HEK293 (cell line): ENCODE measurements around the gene ZNF564.

ENCODE experiments used
- GFI1B ChIP-seq: fragments of 450-650 bp; formaldehyde crosslinking; IDR thresholded peaks from 2 replicates; pipeline ENCODE4 v1.5.1; 2016; ENCODE audit warnings: missing biosample characterization, missing genetic modification characterization
- IKZF3 ChIP-seq: fragments of 450-650 bp; IDR thresholded peaks from 2 replicates; pipeline ENCODE4 v1.5.0; 2018; ENCODE audit warnings: missing biosample characterization, mild to moderate bottlenecking, missing genetic modification characterization, moderate library complexity
- KLF1 ChIP-seq: fragments of 450-650 bp; formaldehyde crosslinking; IDR thresholded peaks from 2 replicates; pipeline ENCODE4 v1.5.1; 2016; ENCODE audit warnings: missing biosample characterization, missing genetic modification characterization
- OVOL3 ChIP-seq: fragments of 450-650 bp; formaldehyde crosslinking; IDR thresholded peaks from 2 replicates; pipeline ENCODE4 v1.5.1; 2016; ENCODE audit warnings: missing biosample characterization, missing genetic modification characterization
- PRDM1 ChIP-seq: fragments of 450-650 bp; formaldehyde crosslinking; IDR thresholded peaks from 2 replicates; pipeline ENCODE4; 2016; ENCODE audit warnings: missing biosample characterization, missing genetic modification characterization
- PRDM6 ChIP-seq: fragments of 450-650 bp; formaldehyde crosslinking; IDR thresholded peaks from 2 replicates; pipeline ENCODE4 v1.5.1; 2017; ENCODE audit warnings: missing biosample characterization, missing genetic modification characterization
- ZBTB6 ChIP-seq: fragments of 450-650 bp; formaldehyde crosslinking; IDR thresholded peaks from 2 replicates; pipeline ENCODE4 v1.5.1; 2017; ENCODE audit warnings: missing biosample characterization, missing genetic modification characterization
- ZBTB8A ChIP-seq: fragments of 450-650 bp; formaldehyde crosslinking; IDR thresholded peaks from 2 replicates; pipeline ENCODE4 v1.5.1; 2016; ENCODE audit warnings: missing biosample characterization, missing genetic modification characterization
- ZEB2 ChIP-seq: fragments of 450-650 bp; formaldehyde crosslinking; IDR thresholded peaks from 2 replicates; pipeline ENCODE4 v1.5.1; 2016; ENCODE audit warnings: missing biosample characterization, missing genetic modification characterization
- ZFP69B ChIP-seq: fragments of 450-650 bp; formaldehyde crosslinking; IDR thresholded peaks from 2 replicates; pipeline ENCODE4 v1.5.1; 2016; ENCODE audit warnings: missing biosample characterization, missing genetic modification characterization
- ZNF10 ChIP-seq: fragments of 450-650 bp; formaldehyde crosslinking; IDR thresholded peaks from 2 replicates; pipeline ENCODE4 v1.5.1; 2017; ENCODE audit warnings: missing biosample characterization, missing genetic modification characterization
- ZNF112 ChIP-seq: fragments of 450-650 bp; formaldehyde crosslinking; IDR thresholded peaks from 2 replicates; pipeline ENCODE4 v1.5.0; 2017; ENCODE audit warnings: missing biosample characterization, missing genetic modification characterization
- ZNF184 ChIP-seq: fragments of 450-650 bp; IDR thresholded peaks from 2 replicates; pipeline ENCODE4 v1.5.1; 2018; ENCODE audit warnings: missing biosample characterization, mild to moderate bottlenecking, missing genetic modification characterization
- ZNF394 ChIP-seq: fragments of 450-650 bp; formaldehyde crosslinking; IDR thresholded peaks from 2 replicates; pipeline ENCODE4 v1.5.1; 2016; ENCODE audit warnings: missing biosample characterization, missing genetic modification characterization, mild to moderate bottlenecking, moderate library complexity, borderline replicate concordance
- ZNF530 ChIP-seq: fragments of 450-650 bp; formaldehyde crosslinking; IDR thresholded peaks from 2 replicates; pipeline ENCODE4 v1.5.1; 2016; ENCODE audit warnings: low read depth, missing biosample characterization, missing genetic modification characterization
- ZNF624 ChIP-seq: fragments of 450-650 bp; formaldehyde crosslinking; IDR thresholded peaks from 2 replicates; pipeline ENCODE4 v1.5.1; 2017; ENCODE audit warnings: missing biosample characterization, missing genetic modification characterization
- ZNF660 ChIP-seq: fragments of 450-650 bp; IDR thresholded peaks from 2 replicates; pipeline ENCODE4 v1.5.1; 2018; ENCODE audit warnings: missing biosample characterization, mild to moderate bottlenecking, missing genetic modification characterization
- ZSCAN30 ChIP-seq: fragments of 450-650 bp; IDR thresholded peaks from 2 replicates; pipeline ENCODE4 v1.5.1; 2018; ENCODE audit warnings: missing biosample characterization, mild to moderate bottlenecking, missing genetic modification characterization, moderate library complexity
- TF ChIP-seq, protein P1 (sequence below): sonication (generic); formaldehyde crosslinking; IDR thresholded peaks from 2 replicates; pipeline ENCODE4 v1.8.1; 2022; ENCODE audit warnings: mild to moderate bottlenecking, moderate library complexity, missing genetic modification reagents
- TF ChIP-seq, protein P2 (sequence below): fragments of 450-650 bp; formaldehyde crosslinking; IDR thresholded peaks from 2 replicates; pipeline ENCODE4 v1.5.1; 2016; ENCODE audit warnings: missing biosample characterization, missing genetic modification characterization
- TF ChIP-seq, protein P3 (sequence below): fragments of 450-650 bp; formaldehyde crosslinking; IDR thresholded peaks from 2 replicates; pipeline ENCODE4 v1.5.1; 2016; ENCODE audit warnings: missing biosample characterization, missing genetic modification characterization, borderline replicate concordance
- TF ChIP-seq, protein P4 (sequence below): IDR thresholded peaks from 2 replicates; pipeline ENCODE4 v1.6.1; 2011; ENCODE audit warnings: mild to moderate bottlenecking, low read depth, low read length, borderline replicate concordance
- TF ChIP-seq, protein P5 (sequence below): fragments of 450-650 bp; formaldehyde crosslinking; IDR thresholded peaks from 2 replicates; pipeline ENCODE4 v1.5.1; 2016; ENCODE audit warnings: missing biosample characterization, missing genetic modification characterization
- TF ChIP-seq, protein P6 (sequence below): fragments of 450-650 bp; IDR thresholded peaks from 2 replicates; pipeline ENCODE4 v1.5.1; 2018; ENCODE audit warnings: missing biosample characterization, missing genetic modification characterization

Gene ZNF564

GRCh38 chr19:12551060-12551832 is at the start of gene ZNF564 (continued):
- TF ChIP-seq, protein P1, sequence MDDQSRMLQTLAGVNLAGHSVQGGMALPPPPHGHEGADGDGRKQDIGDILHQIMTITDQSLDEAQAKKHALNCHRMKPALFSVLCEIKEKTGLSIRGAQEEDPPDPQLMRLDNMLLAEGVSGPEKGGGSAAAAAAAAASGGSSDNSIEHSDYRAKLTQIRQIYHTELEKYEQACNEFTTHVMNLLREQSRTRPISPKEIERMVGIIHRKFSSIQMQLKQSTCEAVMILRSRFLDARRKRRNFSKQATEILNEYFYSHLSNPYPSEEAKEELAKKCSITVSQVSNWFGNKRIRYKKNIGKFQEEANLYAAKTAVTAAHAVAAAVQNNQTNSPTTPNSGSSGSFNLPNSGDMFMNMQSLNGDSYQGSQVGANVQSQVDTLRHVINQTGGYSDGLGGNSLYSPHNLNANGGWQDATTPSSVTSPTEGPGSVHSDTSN (CRISPR knock-in tag) = peak; percentile 99
- 0 out of 2 replicates have a peak, but pooled peaks have one; percentile 28 for TF ChIP-seq ZBTB8A
- peak; percentile 100 for TF ChIP-seq ZNF394 (tag by site-specific recombination)
- TF ChIP-seq IKZF3 = peak; percentile 71
- peak; percentile 94 for TF ChIP-seq ZFP69B
- no peak for TF ChIP-seq PRDM1 (tag by site-specific recombination)
- TF ChIP-seq ZNF624 (tag by site-specific recombination) = no peak
- peak; percentile 70 for TF ChIP-seq OVOL3 (tag by site-specific recombination)
- TF ChIP-seq ZSCAN30 = peak; percentile 91
- TF ChIP-seq, protein P2, sequence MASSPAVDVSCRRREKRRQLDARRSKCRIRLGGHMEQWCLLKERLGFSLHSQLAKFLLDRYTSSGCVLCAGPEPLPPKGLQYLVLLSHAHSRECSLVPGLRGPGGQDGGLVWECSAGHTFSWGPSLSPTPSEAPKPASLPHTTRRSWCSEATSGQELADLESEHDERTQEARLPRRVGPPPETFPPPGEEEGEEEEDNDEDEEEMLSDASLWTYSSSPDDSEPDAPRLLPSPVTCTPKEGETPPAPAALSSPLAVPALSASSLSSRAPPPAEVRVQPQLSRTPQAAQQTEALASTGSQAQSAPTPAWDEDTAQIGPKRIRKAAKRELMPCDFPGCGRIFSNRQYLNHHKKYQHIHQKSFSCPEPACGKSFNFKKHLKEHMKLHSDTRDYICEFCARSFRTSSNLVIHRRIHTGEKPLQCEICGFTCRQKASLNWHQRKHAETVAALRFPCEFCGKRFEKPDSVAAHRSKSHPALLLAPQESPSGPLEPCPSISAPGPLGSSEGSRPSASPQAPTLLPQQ = peak; percentile 99
- no peak for TF ChIP-seq ZNF10 (tag by site-specific recombination)
- peak; percentile 85; the same call in 1 of the 2 replicates for TF ChIP-seq ZEB2 (tag by site-specific recombination)
- TF ChIP-seq GFI1B (tag by site-specific recombination) = peak; percentile 16; the same call in 1 of the 2 replicates
- TF ChIP-seq, protein P3, sequence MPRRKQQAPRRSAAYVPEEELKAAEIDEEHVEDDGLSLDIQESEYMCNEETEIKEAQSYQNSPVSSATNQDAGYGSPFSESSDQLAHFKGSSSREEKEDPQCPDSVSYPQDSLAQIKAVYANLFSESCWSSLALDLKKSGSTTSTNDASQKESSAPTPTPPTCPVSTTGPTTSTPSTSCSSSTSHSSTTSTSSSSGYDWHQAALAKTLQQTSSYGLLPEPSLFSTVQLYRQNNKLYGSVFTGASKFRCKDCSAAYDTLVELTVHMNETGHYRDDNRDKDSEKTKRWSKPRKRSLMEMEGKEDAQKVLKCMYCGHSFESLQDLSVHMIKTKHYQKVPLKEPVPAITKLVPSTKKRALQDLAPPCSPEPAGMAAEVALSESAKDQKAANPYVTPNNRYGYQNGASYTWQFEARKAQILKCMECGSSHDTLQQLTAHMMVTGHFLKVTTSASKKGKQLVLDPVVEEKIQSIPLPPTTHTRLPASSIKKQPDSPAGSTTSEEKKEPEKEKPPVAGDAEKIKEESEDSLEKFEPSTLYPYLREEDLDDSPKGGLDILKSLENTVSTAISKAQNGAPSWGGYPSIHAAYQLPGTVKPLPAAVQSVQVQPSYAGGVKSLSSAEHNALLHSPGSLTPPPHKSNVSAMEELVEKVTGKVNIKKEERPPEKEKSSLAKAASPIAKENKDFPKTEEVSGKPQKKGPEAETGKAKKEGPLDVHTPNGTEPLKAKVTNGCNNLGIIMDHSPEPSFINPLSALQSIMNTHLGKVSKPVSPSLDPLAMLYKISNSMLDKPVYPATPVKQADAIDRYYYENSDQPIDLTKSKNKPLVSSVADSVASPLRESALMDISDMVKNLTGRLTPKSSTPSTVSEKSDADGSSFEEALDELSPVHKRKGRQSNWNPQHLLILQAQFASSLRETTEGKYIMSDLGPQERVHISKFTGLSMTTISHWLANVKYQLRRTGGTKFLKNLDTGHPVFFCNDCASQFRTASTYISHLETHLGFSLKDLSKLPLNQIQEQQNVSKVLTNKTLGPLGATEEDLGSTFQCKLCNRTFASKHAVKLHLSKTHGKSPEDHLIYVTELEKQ (tag by site-specific recombination) = peak; percentile 50; the same call in 1 of the 2 replicates
- no peak for TF ChIP-seq ZNF530 (tag by site-specific recombination)
- TF ChIP-seq, protein P4, sequence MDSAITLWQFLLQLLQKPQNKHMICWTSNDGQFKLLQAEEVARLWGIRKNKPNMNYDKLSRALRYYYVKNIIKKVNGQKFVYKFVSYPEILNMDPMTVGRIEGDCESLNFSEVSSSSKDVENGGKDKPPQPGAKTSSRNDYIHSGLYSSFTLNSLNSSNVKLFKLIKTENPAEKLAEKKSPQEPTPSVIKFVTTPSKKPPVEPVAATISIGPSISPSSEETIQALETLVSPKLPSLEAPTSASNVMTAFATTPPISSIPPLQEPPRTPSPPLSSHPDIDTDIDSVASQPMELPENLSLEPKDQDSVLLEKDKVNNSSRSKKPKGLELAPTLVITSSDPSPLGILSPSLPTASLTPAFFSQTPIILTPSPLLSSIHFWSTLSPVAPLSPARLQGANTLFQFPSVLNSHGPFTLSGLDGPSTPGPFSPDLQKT = no peak
- TF ChIP-seq KLF1 (tag by site-specific recombination) = peak; percentile 34; the same call in 1 of the 2 replicates
- TF ChIP-seq ZNF112 = no peak
- TF ChIP-seq ZNF660 (tag by site-specific recombination) = peak; percentile 77
- TF ChIP-seq PRDM6 (tag by site-specific recombination) = no peak
- peak; percentile 73 for TF ChIP-seq ZBTB6 (tag by site-specific recombination)
- TF ChIP-seq, protein P5, sequence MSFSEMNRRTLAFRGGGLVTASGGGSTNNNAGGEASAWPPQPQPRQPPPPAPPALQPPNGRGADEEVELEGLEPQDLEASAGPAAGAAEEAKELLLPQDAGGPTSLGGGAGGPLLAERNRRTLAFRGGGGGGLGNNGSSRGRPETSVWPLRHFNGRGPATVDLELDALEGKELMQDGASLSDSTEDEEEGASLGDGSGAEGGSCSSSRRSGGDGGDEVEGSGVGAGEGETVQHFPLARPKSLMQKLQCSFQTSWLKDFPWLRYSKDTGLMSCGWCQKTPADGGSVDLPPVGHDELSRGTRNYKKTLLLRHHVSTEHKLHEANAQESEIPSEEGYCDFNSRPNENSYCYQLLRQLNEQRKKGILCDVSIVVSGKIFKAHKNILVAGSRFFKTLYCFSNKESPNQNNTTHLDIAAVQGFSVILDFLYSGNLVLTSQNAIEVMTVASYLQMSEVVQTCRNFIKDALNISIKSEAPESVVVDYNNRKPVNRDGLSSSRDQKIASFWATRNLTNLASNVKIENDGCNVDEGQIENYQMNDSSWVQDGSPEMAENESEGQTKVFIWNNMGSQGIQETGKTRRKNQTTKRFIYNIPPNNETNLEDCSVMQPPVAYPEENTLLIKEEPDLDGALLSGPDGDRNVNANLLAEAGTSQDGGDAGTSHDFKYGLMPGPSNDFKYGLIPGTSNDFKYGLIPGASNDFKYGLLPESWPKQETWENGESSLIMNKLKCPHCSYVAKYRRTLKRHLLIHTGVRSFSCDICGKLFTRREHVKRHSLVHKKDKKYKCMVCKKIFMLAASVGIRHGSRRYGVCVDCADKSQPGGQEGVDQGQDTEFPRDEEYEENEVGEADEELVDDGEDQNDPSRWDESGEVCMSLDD (tag by site-specific recombination) = peak; percentile 72; the same call in 1 of the 2 replicates
- TF ChIP-seq, protein P6, sequence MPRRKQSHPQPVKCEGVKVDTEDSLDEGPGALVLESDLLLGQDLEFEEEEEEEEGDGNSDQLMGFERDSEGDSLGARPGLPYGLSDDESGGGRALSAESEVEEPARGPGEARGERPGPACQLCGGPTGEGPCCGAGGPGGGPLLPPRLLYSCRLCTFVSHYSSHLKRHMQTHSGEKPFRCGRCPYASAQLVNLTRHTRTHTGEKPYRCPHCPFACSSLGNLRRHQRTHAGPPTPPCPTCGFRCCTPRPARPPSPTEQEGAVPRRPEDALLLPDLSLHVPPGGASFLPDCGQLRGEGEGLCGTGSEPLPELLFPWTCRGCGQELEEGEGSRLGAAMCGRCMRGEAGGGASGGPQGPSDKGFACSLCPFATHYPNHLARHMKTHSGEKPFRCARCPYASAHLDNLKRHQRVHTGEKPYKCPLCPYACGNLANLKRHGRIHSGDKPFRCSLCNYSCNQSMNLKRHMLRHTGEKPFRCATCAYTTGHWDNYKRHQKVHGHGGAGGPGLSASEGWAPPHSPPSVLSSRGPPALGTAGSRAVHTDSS (tag by site-specific recombination) = no peak
- TF ChIP-seq ZNF184 (tag by site-specific recombination) = no peak
